Activated naive CD8-positive, alpha-beta T cell treated with anti-CD3 and anti-CD28 coated beads, Interleukin-2, amount 10 ng/mL, durations not matched to agents 7 days and 5 days (primary cell): Measurements from ENCODE around the gene PTPRM. TPM values are rescaled to one million over a fixed set of nuclear protein-coding genes. Genes with fewer than 3 reads are reported as not detected.

ENCODE experiments used
- ATAC-seq: fragments of 150-1000 bp; cut with Tn5 transposase; one replicate; pipeline ENCODE4 v1.10.0; 2021; ENCODE audit warnings: low read depth, moderate library complexity
- POLR2A ChIA-PET: fragments of 350-600 bp; sonication (Branson Sonifier 250); formaldehyde crosslinking; loops from one replicate; lab custom pipeline; 2021; ENCODE audit warnings: antibody characterized with exemption; lab: Charles Lee
- DNase-seq: peaks from one replicate; pipeline ENCODE4 v3.0.0; 2021
- H3K27ac Mint-ChIP-seq: one replicate; pipeline ENCODE4 v1.8.0; 2022; ENCODE audit warnings: mild to moderate bottlenecking, mixed read lengths
- H3K27me3 Mint-ChIP-seq: one replicate; pipeline ENCODE4 v1.8.0; 2022; ENCODE audit warnings: mild to moderate bottlenecking, moderate library complexity, mixed read lengths
- H3K36me3 Mint-ChIP-seq: one replicate; pipeline ENCODE4 v1.8.0; 2021; ENCODE audit warnings: mild to moderate bottlenecking, mixed read lengths
- H3K4me1 Mint-ChIP-seq: one replicate; pipeline ENCODE4 v1.8.0; 2021; ENCODE audit warnings: mixed read lengths
- H3K4me3 Mint-ChIP-seq: one replicate; pipeline ENCODE4 v1.8.0; 2022; ENCODE audit warnings: mild to moderate bottlenecking, moderate library complexity, mixed read lengths
- H3K9me3 Mint-ChIP-seq: one replicate; pipeline ENCODE4 v1.8.0; 2021; ENCODE audit warnings: mixed read lengths
- total RNA-seq, 2 experiments: library from RNA; stranded (reverse); gene quantifications; one replicate each; pipeline ENCODE4 v1.2.3, GENCODE V29; 2021

Gene PTPRM
- total RNA-seq, 2 experiments from 2014 or later = 6.5 to 6.6 TPM

DNA sequence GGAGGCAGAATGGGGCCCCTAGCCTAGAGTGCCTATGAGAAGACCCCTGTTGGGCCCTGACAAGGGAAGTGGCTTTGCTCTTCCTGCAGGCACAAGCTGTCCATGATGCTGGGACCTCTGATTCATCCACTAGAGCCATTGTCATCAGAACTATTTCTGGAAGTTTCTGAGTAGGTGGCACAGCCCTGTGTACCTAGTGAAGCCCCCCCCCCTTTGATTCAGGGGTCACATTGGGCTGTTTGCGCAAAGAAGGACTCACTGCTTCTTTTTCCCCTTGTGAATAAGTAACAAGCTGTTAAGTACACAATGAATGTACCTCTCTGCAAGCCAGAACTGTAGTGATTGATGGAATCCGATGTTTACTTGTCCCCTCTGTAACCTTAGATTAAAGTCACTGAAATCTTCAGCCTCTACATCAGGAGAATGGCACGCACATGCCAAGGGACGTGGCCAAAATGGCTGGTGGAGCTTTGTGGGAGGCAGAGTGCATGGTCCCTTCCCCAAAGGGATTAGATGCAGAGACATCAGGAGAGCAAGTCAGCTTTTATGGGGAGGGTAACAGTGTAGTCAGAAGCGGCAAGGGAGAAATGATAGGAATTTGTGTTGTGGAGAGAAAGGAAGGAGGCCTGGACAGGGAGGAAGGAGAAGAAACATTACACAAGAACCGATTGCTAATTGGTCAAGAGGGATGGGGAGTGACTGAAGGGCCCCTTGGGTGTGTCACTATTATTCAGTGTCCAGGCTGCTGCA, 774.5 kb downstream of the PTPRM start:
- DNase-seq = no peak
- H3K4me3 Mint-ChIP-seq = no peak overlapping the region
- H3K4me1 Mint-ChIP-seq = no peaks in the 10 kb centered on the region
- POLR2A ChIA-PET = no interaction called here
- no peak overlapping the region for H3K27ac Mint-ChIP-seq
- no peaks in the 10 kb centered on the region for H3K36me3 Mint-ChIP-seq
- ATAC-seq = no peak
- no peaks in the 10 kb centered on the region for H3K27me3 Mint-ChIP-seq
- no peaks in the 10 kb centered on the region for H3K9me3 Mint-ChIP-seq

DNA sequence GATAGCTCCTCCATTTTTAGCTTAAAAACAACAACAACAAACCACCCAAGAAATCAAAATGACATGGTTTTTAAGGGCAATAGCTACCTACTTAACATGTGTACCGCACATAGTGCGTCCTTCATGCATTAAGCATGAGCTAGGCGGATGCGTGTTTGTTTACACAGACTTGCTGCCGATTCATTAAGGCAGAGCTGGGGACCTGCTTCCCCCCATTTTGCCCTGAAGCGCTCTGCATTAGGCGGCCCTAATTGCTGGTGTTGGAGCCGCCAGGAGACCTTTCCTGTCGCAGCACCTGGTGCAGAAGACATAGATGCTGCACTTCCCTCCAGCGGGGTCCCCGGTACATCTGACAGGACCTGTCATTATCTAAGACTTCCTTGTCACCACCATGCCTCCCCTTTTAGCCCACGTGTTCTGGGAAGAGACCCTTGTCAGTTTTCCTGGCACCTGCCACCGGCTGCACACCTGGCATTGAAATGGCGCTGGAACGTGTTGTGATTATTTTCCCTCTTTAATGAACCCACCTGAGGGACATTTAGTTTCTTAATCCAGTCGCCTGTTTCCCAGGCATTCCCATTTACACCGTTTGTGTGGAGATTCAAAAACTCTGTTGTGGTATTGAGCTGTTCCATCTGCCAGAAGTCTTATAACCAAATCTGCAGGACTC, 781.1 kb downstream of the PTPRM start:
- no peaks in the 10 kb centered on the region for H3K4me1 Mint-ChIP-seq
- no peak overlapping the region for H3K27ac Mint-ChIP-seq
- no peak for DNase-seq
- POLR2A ChIA-PET = no interaction called here
- H3K4me3 Mint-ChIP-seq = no peak overlapping the region
- ATAC-seq = no peak
- no peaks in the 10 kb centered on the region for H3K36me3 Mint-ChIP-seq
- no peaks in the 10 kb centered on the region for H3K9me3 Mint-ChIP-seq
- H3K27me3 Mint-ChIP-seq = no peaks in the 10 kb centered on the region

DNA sequence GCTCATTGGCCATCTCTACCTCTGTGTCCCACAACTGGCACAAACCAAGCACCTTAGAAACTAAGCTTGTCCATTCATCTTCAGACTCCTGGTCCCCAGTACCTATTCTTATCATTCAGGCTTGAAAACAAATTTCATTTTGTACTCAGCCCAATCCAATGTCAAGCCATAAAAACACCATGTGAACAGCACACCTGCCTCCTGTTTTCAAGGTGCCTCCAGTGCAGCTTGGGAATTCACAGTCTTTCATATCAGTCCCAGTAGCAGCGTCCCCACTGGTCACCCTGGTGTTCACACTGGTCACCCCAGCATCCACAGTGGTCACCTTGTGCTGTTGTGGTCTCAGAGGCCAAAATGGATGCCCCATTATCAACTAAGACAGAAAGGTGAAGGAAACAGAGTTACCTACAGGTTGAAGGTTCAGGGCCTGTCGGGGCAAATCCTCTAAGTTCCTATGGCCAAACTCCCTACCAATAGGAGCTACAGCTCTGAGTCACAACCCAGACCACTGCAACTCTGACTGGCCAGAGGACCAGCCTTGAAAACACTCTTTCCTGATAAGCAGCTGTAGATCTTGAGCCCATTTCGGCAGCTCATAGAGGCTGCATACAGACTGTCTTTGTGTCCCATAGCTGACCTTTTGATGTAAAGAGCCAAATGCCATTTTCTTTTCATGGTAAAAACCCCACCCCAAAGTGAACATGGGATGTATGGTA, 782.6 kb downstream of the PTPRM start:
- POLR2A ChIA-PET = no interaction called here
- H3K27ac Mint-ChIP-seq = no peak overlapping the region
- H3K4me1 Mint-ChIP-seq = no peaks in the 10 kb centered on the region

DNA sequence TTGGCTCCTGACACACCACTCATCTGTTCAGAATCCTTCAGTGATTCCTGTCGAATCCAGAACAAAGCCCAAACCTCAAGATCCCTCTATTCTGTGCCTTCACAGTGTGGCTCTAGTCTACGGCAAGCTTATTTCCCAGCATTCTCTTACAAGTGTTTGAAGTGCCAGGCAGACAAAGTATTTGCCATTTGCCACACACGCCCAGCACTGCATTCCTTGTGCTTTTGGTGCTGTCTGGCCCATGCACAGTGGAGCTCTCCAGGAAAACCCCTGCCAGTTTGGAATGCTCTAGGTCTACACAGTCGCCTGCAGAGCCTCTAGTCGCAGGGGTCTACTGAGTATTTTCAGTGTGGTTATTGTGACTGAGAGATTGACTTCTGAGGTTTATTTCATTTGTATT, 783.5 kb downstream of the PTPRM start:
- Mint-ChIP-seq H3K4me3 (no peak overlapping the region), H3K9me3 (no peaks in the 10 kb centered on the region), H3K4me1 (no peaks in the 10 kb centered on the region), H3K36me3 (no peaks in the 10 kb centered on the region), H3K27me3 (no peaks in the 10 kb centered on the region), H3K27ac (no peak overlapping the region)
- DNase-seq (no peak), ATAC-seq (no peak)
- POLR2A ChIA-PET = no interaction called here

More for the DNA sequence above, 782.6 kb downstream of the PTPRM start:
- Mint-ChIP-seq H3K9me3 (no peaks in the 10 kb centered on the region), H3K36me3 (no peaks in the 10 kb centered on the region), H3K4me3 (no peak overlapping the region), H3K27me3 (no peaks in the 10 kb centered on the region)
- no peak for DNase-seq
- ATAC-seq = no peak

DNA sequence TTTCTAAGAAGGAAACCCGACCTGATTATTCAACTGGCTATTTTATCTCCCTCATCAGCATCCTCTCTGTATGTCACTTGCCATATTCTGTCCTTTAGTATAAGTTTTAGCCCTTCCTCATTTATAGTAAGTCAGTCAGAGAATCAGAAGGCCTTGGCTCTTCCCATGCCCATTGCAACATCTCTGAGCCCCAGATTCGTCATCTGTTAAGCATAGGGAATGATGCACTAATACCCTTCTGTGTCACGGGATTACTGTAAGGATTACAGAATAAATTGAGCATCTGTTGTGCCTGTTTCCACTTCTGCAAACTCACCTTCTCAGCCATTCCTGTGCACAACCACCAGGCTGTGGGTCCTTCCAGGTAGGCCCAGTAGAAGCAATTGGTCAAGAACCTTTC, 784.0 kb downstream of the PTPRM start:
- Mint-ChIP-seq H3K9me3 (no peaks in the 10 kb centered on the region), H3K27me3 (no peaks in the 10 kb centered on the region), H3K4me3 (no peak overlapping the region), H3K36me3 (no peaks in the 10 kb centered on the region), H3K27ac (no peak overlapping the region), H3K4me1 (no peaks in the 10 kb centered on the region)
- DNase-seq (no peak), ATAC-seq (no peak)
- POLR2A ChIA-PET = no interaction called here

DNA sequence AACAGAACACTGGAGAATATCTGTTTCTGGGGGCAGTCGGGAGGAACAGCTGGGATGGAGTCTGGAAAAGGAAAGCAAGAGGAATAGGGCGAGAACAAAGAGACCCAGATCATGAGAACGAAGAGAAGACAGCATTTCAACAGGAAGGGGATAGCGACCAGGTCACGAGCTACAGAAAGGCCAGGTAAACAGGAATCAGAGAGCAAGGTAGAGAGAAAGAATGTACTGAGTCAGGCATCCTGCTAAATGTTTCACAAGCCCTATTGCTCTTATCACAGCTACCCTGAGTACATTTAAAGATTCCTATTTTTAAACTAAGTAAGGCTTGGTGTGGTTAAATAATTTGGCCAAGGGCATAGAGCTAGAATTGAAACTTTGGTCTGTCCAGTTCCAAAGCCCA, 787.2 kb downstream of the PTPRM start:
- ATAC-seq (no peak), DNase-seq (no peak)
- H3K27me3 Mint-ChIP-seq = no peaks in the 10 kb centered on the region
- H3K27ac Mint-ChIP-seq = no peak overlapping the region
- no peaks in the 10 kb centered on the region for H3K9me3 Mint-ChIP-seq
- no peak overlapping the region for H3K4me3 Mint-ChIP-seq
- H3K4me1 Mint-ChIP-seq = no peaks in the 10 kb centered on the region
- POLR2A ChIA-PET = no interaction called here
- H3K36me3 Mint-ChIP-seq = no peaks in the 10 kb centered on the region

DNA sequence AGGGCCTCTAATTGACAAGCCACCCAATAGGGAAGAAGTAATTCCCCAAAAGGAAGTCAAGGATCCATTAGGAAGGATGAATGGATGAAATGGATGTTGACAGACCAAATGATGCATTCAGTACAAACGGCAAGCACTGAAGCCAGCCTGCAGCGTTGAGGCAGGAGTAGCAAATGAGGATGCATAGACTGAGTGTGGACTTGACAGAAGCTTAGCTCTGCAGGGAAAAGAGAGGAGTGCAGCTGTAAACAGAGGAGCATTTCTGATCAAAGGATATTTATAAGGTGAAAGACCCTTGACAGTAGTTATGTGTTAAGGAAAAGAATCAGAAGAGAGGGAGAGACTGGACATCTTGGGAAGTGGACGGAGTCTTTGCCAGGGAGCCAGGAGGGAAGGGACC, 788.9 kb downstream of the PTPRM start:
- Mint-ChIP-seq H3K4me3 (no peak overlapping the region), H3K27me3 (no peaks in the 10 kb centered on the region), H3K4me1 (no peaks in the 10 kb centered on the region), H3K27ac (no peak overlapping the region), H3K9me3 (no peaks in the 10 kb centered on the region), H3K36me3 (no peaks in the 10 kb centered on the region)
- POLR2A ChIA-PET = no interaction called here
- no peak for ATAC-seq
- DNase-seq = no peak

DNA sequence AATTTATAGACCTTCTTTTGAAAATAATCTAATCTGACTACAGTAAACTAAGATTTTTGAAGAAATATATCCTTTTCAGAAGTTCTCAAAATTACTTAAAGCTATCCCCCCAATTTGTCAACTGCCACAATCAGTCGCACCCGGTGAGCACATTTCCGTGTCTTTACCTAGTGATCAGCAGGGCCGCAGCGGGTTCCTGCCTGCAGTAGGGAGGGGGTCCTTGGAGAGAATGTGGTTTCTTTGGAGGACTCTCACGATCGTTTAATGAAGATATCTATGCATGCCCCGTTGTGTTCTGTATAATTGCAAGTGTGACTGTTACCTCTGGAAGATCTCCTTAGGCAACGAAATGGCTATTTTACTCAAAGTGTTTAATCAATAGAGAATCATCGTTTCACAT, 790.2 kb downstream of the PTPRM start:
- H3K9me3 Mint-ChIP-seq = no peaks in the 10 kb centered on the region
- H3K36me3 Mint-ChIP-seq = no peaks in the 10 kb centered on the region
- no peak overlapping the region for H3K4me3 Mint-ChIP-seq
- POLR2A ChIA-PET = no interaction called here
- H3K4me1 Mint-ChIP-seq = no peaks in the 10 kb centered on the region
- ATAC-seq (no peak), DNase-seq (no peak)
- no peak overlapping the region for H3K27ac Mint-ChIP-seq
- H3K27me3 Mint-ChIP-seq = no peaks in the 10 kb centered on the region

DNA sequence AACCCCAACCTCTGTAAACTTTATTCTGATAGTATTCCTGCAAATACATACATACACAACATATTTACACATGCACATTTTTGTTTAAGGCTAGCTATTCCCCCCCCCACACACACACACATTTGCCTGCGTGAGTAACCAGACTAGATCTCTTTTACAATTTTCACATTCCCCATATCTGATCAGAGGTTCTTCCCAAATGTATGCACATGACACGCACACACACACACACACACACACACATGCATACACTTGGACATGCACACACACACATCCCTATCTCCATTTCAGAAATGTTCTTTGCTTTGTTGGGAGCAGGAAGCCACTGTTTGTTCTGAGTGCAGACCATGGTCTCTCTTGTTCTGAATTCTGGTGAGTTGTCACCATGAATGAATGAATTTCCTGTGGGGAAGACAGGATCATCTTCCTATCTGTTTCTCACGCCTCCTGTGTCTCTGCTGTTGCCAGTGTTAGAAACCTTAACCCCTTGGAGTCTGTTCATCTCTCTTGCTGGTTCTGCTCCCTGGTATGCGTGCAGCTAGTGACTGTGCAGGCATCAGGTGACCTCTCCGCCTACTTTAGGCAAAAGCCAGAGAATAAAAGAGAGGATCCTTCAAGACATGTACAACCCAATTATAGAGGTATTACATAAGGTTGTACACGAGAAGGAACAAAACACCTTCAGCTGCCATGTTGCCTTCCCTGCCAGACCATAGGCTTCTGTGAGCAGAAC, 791.1 kb downstream of the PTPRM start:
- DNase-seq (no peak), ATAC-seq (no peak)
- H3K27ac Mint-ChIP-seq = no peak overlapping the region
- no peaks in the 10 kb centered on the region for H3K4me1 Mint-ChIP-seq
- H3K9me3 Mint-ChIP-seq = no peaks in the 10 kb centered on the region
- no peaks in the 10 kb centered on the region for H3K27me3 Mint-ChIP-seq
- no peaks in the 10 kb centered on the region for H3K36me3 Mint-ChIP-seq
- POLR2A ChIA-PET = no interaction called here
- H3K4me3 Mint-ChIP-seq = no peak overlapping the region

DNA sequence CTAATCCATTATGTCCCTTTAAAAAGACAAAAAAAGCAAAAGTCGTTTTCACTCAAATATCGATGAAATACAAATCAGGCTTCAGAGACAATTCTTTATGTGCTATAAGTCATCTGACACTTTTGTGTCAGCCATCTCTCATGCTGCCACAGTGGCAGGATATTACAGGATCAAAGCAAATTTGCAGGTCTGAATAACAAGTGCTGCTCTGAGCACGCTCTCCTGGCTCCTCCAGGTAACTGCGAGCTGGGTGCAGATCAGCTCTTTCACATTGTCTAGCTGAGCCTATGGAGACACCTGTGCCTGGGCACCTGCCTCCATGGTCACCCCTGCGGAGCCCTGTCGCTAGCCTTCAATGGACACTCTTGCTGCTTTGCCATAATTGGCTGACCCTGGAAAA, 792.0 kb downstream of the PTPRM start:
- POLR2A ChIA-PET = no interaction called here
- H3K27ac Mint-ChIP-seq = no peak overlapping the region
- H3K36me3 Mint-ChIP-seq = no peaks in the 10 kb centered on the region
- DNase-seq (no peak), ATAC-seq (no peak)
- H3K27me3 Mint-ChIP-seq = no peaks in the 10 kb centered on the region
- H3K4me3 Mint-ChIP-seq = no peak overlapping the region
- H3K4me1 Mint-ChIP-seq = no peaks in the 10 kb centered on the region
- H3K9me3 Mint-ChIP-seq = no peaks in the 10 kb centered on the region

DNA sequence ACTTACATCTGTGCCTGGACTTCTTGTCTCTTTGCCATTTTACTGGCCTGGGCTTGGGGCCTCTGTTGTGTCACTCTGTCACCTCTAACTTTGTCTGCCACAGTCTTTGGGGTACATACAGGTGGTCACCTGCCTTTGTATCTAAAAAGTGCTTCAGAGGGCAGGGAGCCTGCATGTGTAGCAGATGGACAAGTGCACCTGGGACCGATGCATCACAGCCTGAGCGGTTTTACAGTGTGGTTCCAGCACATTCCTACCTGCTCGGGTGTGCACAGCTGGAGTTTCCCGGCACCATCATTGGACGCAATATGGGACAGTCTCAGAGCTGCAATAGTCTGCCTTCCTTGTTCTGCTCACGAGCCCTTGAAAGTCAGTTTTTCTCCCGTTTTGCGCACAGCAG, 792.4 kb downstream of the PTPRM start:
- ATAC-seq = no peak

DNA sequence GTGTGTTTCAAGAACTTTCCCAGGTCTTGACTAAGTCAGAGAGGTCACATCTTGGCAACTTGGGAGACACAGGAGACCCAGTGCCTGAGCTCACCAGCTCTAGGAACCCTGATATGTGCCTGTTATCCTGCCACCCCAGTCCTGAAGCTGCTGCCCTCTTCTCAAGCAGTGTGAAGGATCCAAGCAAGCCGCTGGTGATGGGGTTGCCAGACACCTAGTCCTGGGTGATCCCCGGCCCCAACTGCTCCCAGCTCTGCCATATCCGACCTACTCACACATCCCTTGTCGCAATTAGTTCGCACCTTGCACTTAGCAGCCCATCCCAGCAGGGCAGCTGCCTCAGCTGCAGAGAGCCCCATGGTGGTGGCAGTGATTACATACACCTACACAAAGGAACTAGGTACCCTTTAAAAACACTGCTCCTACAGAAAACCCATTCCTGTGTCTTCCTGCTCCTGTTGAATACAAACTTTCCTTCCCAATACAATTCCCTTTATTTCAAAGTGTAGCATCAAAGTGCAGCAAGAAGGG, 794.9 kb downstream of the PTPRM start:
- Mint-ChIP-seq H3K27me3 (peaks cover 7% of the 10 kb centered on the region), H3K9me3 (no peaks in the 10 kb centered on the region), H3K4me3 (no peak overlapping the region), H3K36me3 (no peaks in the 10 kb centered on the region), H3K27ac (no peak overlapping the region), H3K4me1 (no peaks in the 10 kb centered on the region)
- DNase-seq = no peak
- POLR2A ChIA-PET = no interaction called here
- ATAC-seq = no peak

More for the DNA sequence above, 792.4 kb downstream of the PTPRM start:
- Mint-ChIP-seq H3K4me3 (no peak overlapping the region), H3K4me1 (no peaks in the 10 kb centered on the region), H3K27me3 (no peaks in the 10 kb centered on the region), H3K27ac (no peak overlapping the region), H3K9me3 (no peaks in the 10 kb centered on the region), H3K36me3 (no peaks in the 10 kb centered on the region)
- no peak for DNase-seq
- POLR2A ChIA-PET = no interaction called here

DNA sequence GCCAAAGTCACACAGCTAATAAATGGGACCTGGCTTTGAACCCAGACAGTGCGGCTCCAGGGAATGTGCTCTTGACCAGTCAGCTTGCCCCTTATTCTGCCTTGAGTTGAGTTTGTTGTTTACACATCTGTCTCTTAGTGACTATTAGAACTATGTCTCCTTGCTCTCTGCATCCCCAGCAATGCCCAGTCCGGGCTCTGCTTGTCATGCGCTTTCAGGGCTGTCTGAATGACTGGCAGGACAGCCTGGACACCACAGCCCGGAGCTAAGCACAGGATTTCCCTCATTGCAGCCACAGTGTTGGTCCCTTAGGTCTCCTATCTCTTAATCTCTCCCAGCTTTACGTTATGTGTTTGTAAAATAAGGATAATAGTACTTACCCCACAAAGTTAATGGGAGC, 795.7 kb downstream of the PTPRM start:
- no peaks in the 10 kb centered on the region for H3K9me3 Mint-ChIP-seq
- no peak overlapping the region for H3K27ac Mint-ChIP-seq
- DNase-seq (no peak), ATAC-seq (no peak)
- no peaks in the 10 kb centered on the region for H3K4me1 Mint-ChIP-seq
- no peak overlapping the region for H3K4me3 Mint-ChIP-seq
- POLR2A ChIA-PET = no interaction called here
- H3K36me3 Mint-ChIP-seq = no peaks in the 10 kb centered on the region
- H3K27me3 Mint-ChIP-seq = peaks cover 10% of the 10 kb centered on the region
